Fibroblast of lung (primary cell): ENCODE results near the gene CACNA1S. TPM values are rescaled to one million over a fixed set of nuclear protein-coding genes. Genes with fewer than 3 reads are reported as not detected.

Source experiments
- DNase-seq, 2 donors: peaks; one replicate each; pipeline versions ENCODE4 v3.0.0 to v3.0.0-alpha.2; 2010; ENCODE audit warnings: low read depth in 2 of 2
- H2AFZ ChIP-seq: 2 replicates; pipeline ENCODE4 v1.5.1; 2012; ENCODE audit warnings: low read length, control low read depth, inconsistent platforms
- H3K27ac ChIP-seq: 2 replicates; pipeline ENCODE4 v1.5.1; 2011; ENCODE audit warnings: low read length, control low read depth; ENCODE audit not compliant: insufficient read depth
- H3K27me3 ChIP-seq: 2 replicates; pipeline ENCODE4 v1.5.1; 2011; ENCODE audit warnings: mild to moderate bottlenecking, low read length; ENCODE audit not compliant: control insufficient read depth, insufficient read depth
- H3K36me3 ChIP-seq: 2 replicates; pipeline ENCODE4 v1.5.1; 2011; ENCODE audit warnings: low read length; ENCODE audit not compliant: control insufficient read depth, insufficient read depth
- H3K4me1 ChIP-seq: 2 replicates; pipeline ENCODE4 v1.5.1; 2011; ENCODE audit warnings: low read length; ENCODE audit not compliant: control insufficient read depth, insufficient read depth; ENCODE audit errors: extremely low read depth
- H3K4me2 ChIP-seq: 2 replicates; pipeline ENCODE4 v1.5.1; 2011; ENCODE audit warnings: low read length, control low read depth; ENCODE audit not compliant: insufficient read depth; ENCODE audit errors: extremely low read depth
- H3K4me3 ChIP-seq, 4 experiments: fragments of 200-600 bp in 1 of 4; sonication (generic) in 1 of 4; replicated peaks in 1 of 4; 2 replicates each; pipeline ENCODE4 v1.5.1; 2011 to 2016; ENCODE audit warnings: low read length in 4 of 4, low read depth in 3 of 4, mild to moderate bottlenecking in 3 of 4, control low read depth in 2 of 4, inconsistent platforms in 1 of 4, mixed read lengths in 1 of 4; ENCODE audit not compliant: insufficient read depth in 1 of 4; ENCODE audit errors: control extremely low read depth in 1 of 4
- H3K79me2 ChIP-seq: 2 replicates; pipeline ENCODE4 v1.5.1; 2012; ENCODE audit warnings: mild to moderate bottlenecking, low read length, inconsistent platforms; ENCODE audit not compliant: control insufficient read depth, insufficient read depth
- H3K9ac ChIP-seq: 2 replicates; pipeline ENCODE4 v1.5.1; 2011; ENCODE audit warnings: mild to moderate bottlenecking, low read length, control low read depth; ENCODE audit not compliant: insufficient read depth
- H3K9me3 ChIP-seq: 2 replicates; pipeline ENCODE4 v1.5.1; 2012; ENCODE audit warnings: low read depth, low read length; ENCODE audit not compliant: control insufficient read depth, insufficient read depth
- H4K20me1 ChIP-seq: 2 replicates; pipeline ENCODE4 v1.5.1; 2011; ENCODE audit warnings: low read length; ENCODE audit not compliant: control insufficient read depth, insufficient read depth; ENCODE audit errors: extremely low read depth
- EZH2 ChIP-seq: IDR thresholded peaks from 2 replicates; pipeline ENCODE4 v1.5.1; 2012; ENCODE audit warnings: low read length, control low read depth, mild to moderate bottlenecking; ENCODE audit errors: missing control alignments
- polyA plus RNA-seq, 2 donors: library from polyadenylated mRNA; depleted of rRNA in 1 of 2; stranded (reverse) in 1 of 2; unstranded in 1 of 2; fragments of >200 nt; gene quantifications; 2 replicates each; pipeline ENCODE4 v1.2.1, GENCODE V29; 2011 to 2012; ENCODE audit warnings: missing spikeins in 1 of 2
- total RNA-seq: library from RNA; depleted of rRNA; stranded (reverse); fragments of >200 nt; gene quantifications from 2 replicates; pipeline ENCODE4 v1.2.1, GENCODE V29; 2014
- TF ChIP-seq, protein P1 (sequence below), 2 donors: IDR thresholded peaks in 1 of 2; conservative IDR thresholded peaks in 1 of 2; 1 replicate in 1 of 2; 2 replicates in 1 of 2; pipeline ENCODE4 v1.5.1; 2011 to 2012; ENCODE audit warnings: low read length in 2 of 2, control low read depth in 1 of 2, inconsistent platforms in 1 of 2, low read depth in 1 of 2, mild to moderate bottlenecking in 1 of 2

Gene CACNA1S
- total and polyA plus RNA-seq, 2 donors (not counting 1 experiment from before 2014, with no cell fraction given) = not detected

DNA sequence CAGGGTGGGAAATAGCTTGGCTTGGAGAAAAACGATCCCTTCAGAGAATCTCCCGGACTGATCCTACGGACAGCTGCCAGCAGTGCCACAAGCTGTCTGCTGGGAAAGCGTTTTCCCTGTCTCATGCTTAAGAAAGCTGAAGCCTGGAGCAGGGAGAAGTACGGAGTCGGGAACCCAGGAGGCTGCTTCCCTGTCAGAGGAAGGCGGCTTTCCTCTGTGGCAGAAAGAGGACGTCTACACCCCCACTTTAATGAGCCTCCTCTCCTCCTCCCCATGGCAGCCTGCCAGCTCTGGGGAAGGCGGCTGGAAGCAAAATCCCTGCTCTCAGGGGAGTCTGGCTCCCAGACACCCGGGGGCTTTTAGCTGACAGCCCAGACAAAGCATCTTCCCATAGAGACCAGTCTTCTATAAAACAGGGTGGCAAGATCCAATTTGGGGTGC lies 96.0 kb downstream of the CACNA1S start:
- Histone ChIP-seq H3K27ac (no peak overlapping the region), H3K4me1 (no peaks in the 10 kb centered on the region), H3K36me3 (no peaks in the 10 kb centered on the region), H3K9me3 (no peaks in the 10 kb centered on the region), H3K4me3 (no peak overlapping the region), H3K4me2 (no peak overlapping the region), H3K79me2 (no peaks in the 10 kb centered on the region), H3K27me3 (peaks cover 26% of the 10 kb centered on the region), H2AFZ (no peak overlapping the region), H4K20me1 (no peaks in the 10 kb centered on the region), H3K9ac (no peak overlapping the region)
- TF ChIP-seq EZH2 = no peak
- TF ChIP-seq, protein P1, sequence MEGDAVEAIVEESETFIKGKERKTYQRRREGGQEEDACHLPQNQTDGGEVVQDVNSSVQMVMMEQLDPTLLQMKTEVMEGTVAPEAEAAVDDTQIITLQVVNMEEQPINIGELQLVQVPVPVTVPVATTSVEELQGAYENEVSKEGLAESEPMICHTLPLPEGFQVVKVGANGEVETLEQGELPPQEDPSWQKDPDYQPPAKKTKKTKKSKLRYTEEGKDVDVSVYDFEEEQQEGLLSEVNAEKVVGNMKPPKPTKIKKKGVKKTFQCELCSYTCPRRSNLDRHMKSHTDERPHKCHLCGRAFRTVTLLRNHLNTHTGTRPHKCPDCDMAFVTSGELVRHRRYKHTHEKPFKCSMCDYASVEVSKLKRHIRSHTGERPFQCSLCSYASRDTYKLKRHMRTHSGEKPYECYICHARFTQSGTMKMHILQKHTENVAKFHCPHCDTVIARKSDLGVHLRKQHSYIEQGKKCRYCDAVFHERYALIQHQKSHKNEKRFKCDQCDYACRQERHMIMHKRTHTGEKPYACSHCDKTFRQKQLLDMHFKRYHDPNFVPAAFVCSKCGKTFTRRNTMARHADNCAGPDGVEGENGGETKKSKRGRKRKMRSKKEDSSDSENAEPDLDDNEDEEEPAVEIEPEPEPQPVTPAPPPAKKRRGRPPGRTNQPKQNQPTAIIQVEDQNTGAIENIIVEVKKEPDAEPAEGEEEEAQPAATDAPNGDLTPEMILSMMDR (conservative IDR thresholded peaks at IDR 0.05 in 1 of 2, IDR thresholded peaks at IDR 0.05 in 1 of 2; ENCODE audit: low read depth in 1 of 2, low read length in 2 of 2) = no peak
- peak; percentile 14 to 39 for DNase-seq

DNA sequence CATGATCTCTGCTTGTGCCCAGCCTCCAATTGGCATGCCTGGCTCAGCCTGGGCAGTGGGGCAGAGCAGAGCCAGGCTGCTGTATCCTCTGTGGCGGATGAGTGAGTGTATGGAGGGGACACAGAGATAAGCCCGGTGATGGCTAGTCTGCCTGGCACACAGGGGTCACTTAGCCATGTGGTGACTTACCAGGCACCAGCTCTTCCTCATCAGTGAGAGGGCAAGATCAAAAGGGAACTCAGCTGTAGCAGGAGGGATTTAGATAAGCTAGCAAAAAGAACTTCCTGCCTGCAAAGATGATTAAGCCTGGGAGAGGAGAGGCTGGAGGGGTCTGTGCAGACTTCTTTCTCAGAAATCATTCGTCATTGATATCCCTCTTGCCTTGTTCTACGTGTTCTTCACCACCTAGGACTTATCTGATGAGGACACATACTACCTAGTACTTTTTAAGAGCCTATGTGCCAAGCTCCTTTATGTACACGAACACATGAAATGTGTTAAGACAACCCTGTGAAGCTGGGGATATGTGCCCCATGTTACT lies 96.6 kb downstream of the CACNA1S start:
- H3K4me2 ChIP-seq = no peak overlapping the region
- peak in 1 of 2 donors; percentile 29 for DNase-seq
- H3K27me3 ChIP-seq = peaks cover 26% of the 10 kb centered on the region
- no peaks in the 10 kb centered on the region for H3K36me3 ChIP-seq
- no peak overlapping the region for H3K27ac ChIP-seq
- no peak overlapping the region for H2AFZ ChIP-seq
- H3K9me3 ChIP-seq = no peaks in the 10 kb centered on the region
- no peaks in the 10 kb centered on the region for H4K20me1 ChIP-seq
- H3K4me1 ChIP-seq = no peaks in the 10 kb centered on the region
- no peak overlapping the region for H3K9ac ChIP-seq
- no peak overlapping the region for H3K4me3 ChIP-seq
- H3K79me2 ChIP-seq = no peaks in the 10 kb centered on the region
- TF ChIP-seq, protein P1 (conservative IDR thresholded peaks at IDR 0.05 in 1 of 2, IDR thresholded peaks at IDR 0.05 in 1 of 2; ENCODE audit: low read depth in 1 of 2, low read length in 2 of 2) = no peak
- TF ChIP-seq EZH2 = no peak

DNA sequence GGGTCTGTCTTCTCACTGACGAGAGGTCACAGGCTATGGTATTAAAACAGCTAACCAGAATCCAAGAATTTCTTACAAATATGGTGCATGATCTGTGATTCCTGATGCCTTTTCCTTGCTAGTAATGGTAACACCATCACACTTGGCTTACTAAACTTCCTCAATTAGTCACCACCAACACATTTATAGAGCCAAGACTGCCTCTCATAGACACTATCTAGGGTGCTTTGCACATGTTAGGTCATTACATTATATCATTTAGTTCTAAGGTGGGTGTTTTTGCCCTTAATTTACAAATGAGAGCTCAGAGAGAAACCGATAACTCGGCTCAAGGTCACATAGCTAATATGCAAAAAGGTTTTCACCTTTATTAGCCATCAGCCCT lies 97.4 kb downstream of the CACNA1S start:
- H3K4me1 ChIP-seq = no peaks in the 10 kb centered on the region
- H3K4me2 ChIP-seq = no peak overlapping the region
- H3K27me3 ChIP-seq = peaks cover 26% of the 10 kb centered on the region
- H3K36me3 ChIP-seq = no peaks in the 10 kb centered on the region
- H3K4me3 ChIP-seq = no peak overlapping the region
- H3K79me2 ChIP-seq = no peaks in the 10 kb centered on the region
- H4K20me1 ChIP-seq = no peaks in the 10 kb centered on the region
- H3K27ac ChIP-seq = no peak overlapping the region
- H3K9me3 ChIP-seq = no peaks in the 10 kb centered on the region
- H2AFZ ChIP-seq = no peak overlapping the region
- peak in 1 of 2 donors; percentile 44 for DNase-seq
- no peak for TF ChIP-seq EZH2
- TF ChIP-seq, protein P1 (conservative IDR thresholded peaks at IDR 0.05 in 1 of 2, IDR thresholded peaks at IDR 0.05 in 1 of 2; ENCODE audit: low read depth in 1 of 2, low read length in 2 of 2) = no peak
- no peak overlapping the region for H3K9ac ChIP-seq
